GM06990 (cell line): ENCODE measurements around the gene AGAP3.

Experiments
- DNase-seq: peaks from one replicate; pipeline ENCODE4 v3.0.0-alpha.2; 2011; ENCODE audit not compliant: insufficient read length; ENCODE audit errors: extremely low read depth
- H3K27me3 ChIP-seq: replicated peaks from 2 replicates; pipeline ENCODE4 v1.6.0; 2011; ENCODE audit warnings: low read length; ENCODE audit not compliant: control insufficient read depth, insufficient read depth
- H3K36me3 ChIP-seq: 2 replicates; pipeline ENCODE4 v1.5.1; 2011; ENCODE audit warnings: low read length; ENCODE audit not compliant: control insufficient read depth, insufficient read depth
- H3K4me3 ChIP-seq: replicated peaks from 2 replicates; pipeline ENCODE4 v1.5.1; 2011; ENCODE audit warnings: low read depth, mild to moderate bottlenecking, control low read depth, low read length
- TF ChIP-seq, protein P1 (sequence below): IDR thresholded peaks from 2 replicates; pipeline ENCODE4 v1.5.1; 2011; ENCODE audit warnings: low read length, control low read depth, mild to moderate bottlenecking, inconsistent platforms; ENCODE audit not compliant: insufficient read depth, poor library complexity, severe bottlenecking

AGAP3 gene

DNA sequence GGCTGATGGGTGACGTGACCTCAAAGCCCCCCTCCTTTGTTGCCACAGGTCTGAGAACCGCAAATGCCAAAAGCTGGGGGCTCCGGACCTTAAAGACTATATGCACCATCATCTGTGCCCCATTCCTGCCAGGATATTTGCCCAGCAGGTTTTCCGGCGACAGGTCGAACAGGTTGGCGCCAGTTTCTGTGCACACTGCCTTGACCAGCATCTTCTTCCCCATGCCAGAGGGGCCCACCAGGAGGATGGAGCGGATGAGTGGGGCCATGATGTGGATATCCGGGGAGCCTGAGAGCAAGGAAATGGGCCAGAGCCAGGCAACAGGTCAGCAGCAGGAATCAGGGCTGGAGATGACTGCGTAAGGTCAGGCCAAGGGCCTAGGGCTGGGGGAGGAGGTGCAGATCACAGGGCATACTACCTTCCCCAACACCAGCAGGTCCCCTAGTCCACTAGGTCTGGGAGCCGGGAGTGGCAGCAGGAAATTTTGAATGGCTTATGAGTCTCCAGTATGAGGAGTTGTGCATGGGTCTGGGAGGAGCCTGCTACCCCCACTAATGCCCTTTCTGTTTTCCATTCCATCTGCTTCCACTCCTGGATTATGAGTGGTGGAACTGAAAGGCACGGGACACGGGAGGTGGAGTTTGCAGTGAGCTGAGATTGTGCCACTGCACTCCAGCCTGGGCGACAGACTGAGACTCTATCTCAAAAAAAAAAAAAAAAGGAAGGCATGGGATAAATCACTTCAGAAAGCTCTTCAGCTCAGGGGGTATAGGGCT, 107.1 kb downstream of the AGAP3 start:
- Histone ChIP-seq H3K4me3 (no peak overlapping the region), H3K27me3 (peaks cover 4% of the 10 kb centered on the region; the same call in 1 of the 2 replicates), H3K36me3 (no peaks in the 10 kb centered on the region)
- TF ChIP-seq, protein P1, sequence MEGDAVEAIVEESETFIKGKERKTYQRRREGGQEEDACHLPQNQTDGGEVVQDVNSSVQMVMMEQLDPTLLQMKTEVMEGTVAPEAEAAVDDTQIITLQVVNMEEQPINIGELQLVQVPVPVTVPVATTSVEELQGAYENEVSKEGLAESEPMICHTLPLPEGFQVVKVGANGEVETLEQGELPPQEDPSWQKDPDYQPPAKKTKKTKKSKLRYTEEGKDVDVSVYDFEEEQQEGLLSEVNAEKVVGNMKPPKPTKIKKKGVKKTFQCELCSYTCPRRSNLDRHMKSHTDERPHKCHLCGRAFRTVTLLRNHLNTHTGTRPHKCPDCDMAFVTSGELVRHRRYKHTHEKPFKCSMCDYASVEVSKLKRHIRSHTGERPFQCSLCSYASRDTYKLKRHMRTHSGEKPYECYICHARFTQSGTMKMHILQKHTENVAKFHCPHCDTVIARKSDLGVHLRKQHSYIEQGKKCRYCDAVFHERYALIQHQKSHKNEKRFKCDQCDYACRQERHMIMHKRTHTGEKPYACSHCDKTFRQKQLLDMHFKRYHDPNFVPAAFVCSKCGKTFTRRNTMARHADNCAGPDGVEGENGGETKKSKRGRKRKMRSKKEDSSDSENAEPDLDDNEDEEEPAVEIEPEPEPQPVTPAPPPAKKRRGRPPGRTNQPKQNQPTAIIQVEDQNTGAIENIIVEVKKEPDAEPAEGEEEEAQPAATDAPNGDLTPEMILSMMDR = no peak
- no peak for DNase-seq
